GM18861 (cell line): ENCODE data around the gene ATE1.
"Not testable (repeated sequence)": the region's sequence is repeated elsewhere in the genome, so short reads cannot be mapped to it uniquely, and the experiment has no call there.

Experiments used
- ATAC-seq: cut with Tn5 transposase; IDR thresholded peaks from one replicate; pipeline ENCODE4 v1.9.1; 2021; ENCODE audit not compliant: unreplicated experiment

Gene ATE1

DNA sequence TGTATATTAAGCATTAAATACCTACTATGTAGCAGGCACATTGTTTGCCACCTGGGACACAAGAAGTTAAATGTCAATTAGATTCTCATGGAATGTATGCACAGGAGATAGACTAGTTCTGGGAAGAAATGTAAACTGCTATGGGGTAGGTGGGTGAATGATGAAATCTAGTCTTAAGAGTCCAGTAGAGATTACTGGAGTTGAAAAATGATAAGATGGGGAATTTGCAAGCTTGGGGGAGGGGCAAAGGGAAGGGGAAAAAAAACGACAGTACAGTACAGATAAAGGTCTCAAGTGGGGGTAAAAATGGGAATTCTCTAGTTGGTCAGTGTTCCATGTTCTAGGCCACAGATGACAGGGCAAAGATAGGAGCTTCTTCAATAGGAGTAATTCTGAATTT is 94.4 kb downstream of the ATE1 start:
- no peak for ATAC-seq

DNA sequence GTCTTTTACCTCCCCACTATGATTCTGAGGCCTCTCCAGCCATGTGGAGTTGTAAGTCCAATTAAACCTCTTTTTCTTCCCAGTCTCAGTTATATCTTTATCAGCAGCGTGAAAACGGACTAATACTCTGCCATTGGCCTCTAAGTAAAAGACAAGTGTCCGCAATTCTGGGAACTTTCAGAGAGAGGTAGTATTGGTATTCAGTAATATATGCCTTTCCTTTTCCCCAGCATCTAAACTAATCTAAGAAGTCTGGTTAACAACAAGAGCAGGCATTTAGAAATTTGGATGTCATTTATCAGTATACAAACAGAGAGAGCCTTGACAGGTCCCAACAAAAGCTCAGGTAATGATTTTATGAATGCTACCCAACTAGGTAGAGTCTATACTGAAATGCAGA is 95.2 kb downstream of the ATE1 start:
- ATAC-seq, result no peak

DNA sequence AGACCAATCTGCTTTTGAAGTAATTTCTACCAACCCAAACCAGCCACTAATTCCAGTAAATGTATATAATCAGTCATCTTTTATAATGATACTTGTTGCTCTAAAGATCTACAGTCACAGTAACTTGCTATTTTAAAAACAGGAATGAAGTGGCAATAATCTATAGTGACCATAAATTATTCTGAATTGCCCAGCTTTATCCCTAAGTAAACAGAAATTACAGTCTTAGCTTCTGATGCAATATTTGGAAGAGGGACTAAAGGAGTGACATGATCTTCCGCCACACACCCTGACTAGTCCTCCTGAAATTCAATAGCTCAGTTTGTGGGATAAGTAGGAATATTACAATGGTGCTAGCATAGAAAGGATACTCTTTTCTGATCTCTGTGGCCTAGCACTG is 96.1 kb downstream of the ATE1 start:
- no peak for ATAC-seq

DNA sequence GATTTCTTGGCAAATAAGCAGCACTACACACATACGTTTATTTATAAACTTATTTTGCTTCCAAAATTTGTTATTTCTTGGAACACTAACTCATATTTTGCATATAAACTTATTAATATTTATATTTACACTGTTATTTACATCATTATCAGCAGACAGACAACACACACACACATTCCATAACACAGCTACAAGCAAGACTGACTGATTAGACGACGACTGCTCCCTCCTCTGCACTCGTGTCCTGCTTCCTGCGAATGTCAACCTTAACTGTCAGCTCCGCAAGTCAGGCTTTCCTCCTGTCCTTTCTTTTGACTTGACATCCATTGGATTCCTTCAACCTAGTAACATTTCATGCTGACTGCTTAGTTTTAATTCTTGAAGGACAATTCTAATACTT is 96.6 kb downstream of the ATE1 start:
- ATAC-seq, result no peak

DNA sequence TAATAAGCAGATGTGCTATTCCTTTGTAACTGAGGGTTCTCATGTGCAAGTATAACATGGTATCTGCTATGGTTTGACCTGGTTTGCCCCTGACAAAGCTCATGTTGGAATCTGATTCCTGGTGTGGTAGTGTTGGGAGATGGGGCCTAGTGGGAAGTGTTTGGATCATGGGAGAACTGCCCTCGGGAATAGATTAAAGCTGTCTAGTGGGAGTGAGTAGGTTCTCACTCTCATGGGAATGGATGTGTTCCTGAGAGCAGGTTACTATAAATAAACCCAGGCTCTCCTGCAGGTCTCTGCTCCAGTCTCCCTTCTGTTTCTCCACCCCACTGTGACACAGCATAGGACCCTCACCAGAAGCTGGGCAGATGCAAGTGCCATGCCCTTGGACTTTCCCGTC is 97.7 kb downstream of the ATE1 start:
- no peak for ATAC-seq

DNA sequence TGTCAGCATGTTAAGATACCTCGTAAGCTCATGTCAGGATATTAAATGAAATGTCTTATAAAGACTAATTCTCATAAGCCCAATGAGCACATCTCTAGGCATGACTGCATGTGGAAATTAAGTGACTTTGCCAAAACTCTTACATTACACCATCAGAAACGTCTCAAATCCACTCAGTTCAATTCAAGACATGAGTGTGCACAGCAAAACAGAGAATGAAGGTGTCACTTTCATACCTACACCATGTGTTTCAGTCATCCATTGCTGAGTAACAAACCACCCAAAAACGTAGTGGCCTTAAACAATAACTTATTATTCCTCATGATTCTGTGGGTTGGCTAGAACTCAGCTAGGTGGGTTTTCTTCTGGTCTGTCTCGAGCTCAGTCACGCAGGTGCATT is 99.8 kb downstream of the ATE1 start:
- no peak for ATAC-seq

DNA sequence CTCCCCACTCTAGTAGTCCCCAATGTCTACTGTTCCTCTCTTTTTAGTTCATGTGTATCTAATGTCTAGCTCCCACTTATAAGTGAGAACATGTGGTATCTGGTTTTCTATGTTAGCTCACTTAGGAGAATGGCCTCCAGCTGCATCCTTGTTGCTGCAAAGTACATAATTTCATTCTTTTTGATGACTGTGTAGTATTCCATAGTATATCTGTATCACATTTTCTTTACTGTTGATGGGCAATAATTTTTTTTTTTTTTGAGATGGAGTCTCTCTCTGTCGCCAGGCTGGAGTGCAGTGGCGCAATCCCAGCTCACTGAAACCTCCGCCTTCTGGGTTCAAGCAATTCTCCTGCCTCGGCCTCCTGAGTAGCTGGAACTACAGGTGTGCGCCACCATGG is 101.1 kb downstream of the ATE1 start:
- not testable (repeated sequence) for ATAC-seq

DNA sequence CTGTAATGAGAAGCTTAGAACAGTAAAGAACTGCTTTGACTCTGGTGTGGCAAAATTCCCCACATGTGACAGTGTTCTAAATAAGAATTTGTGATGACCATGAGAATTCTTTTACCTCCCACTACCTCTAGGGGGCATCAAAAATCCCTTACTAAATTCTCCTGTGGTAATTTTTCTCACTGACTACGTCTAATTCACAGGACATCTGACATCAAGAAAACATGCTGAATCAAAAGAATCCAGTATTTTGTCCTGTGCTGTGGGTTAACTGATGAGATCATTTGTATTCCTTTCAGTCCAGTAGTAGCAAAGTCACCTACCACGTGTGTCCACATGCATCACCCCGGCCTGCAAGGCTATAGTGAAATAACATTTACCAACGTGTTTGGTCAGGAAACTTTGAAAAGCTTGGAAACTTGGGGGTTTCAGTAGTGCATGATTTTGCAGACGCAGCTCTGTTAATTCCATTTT is 103.8 kb downstream of the ATE1 start:
- peak; percentile 54 for ATAC-seq

DNA sequence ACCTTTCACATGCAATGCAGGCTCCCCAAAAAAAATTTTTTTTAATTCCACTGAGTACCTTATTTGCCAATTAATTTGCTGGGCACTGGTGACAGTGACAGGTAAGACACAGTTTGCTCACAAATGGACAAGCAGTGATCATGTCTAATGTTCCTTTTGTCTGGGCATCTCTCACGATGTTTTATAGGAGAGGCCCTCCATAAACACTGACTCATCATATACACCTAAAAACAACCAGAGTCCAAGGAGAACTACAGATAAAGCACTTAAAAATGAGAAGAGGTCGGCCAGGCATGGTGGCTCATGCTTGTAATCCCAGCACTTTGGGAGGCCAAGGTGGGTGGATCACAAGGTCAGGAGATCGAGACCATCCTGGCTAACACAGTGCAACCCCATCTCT is 105.1 kb downstream of the ATE1 start:
- ATAC-seq, result no peak

DNA sequence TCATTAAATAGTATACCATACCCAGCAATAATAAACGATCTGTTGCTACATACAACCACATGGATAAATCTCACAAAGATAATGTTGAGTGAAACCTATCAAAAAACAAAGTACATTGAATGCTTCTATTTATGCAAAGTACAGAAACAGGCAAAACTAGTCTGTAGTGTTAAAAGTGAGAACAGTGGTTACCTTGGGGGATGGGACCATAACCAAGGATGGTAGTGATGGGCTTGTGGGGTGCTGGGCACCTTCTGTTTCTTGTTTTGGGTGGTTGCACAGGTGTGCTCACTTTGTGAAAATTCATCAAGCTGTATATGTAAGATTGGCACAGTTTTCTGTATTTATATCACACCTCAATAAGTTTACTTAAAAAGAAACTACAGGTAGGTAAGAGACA is 105.7 kb downstream of the ATE1 start:
- no peak for ATAC-seq

DNA sequence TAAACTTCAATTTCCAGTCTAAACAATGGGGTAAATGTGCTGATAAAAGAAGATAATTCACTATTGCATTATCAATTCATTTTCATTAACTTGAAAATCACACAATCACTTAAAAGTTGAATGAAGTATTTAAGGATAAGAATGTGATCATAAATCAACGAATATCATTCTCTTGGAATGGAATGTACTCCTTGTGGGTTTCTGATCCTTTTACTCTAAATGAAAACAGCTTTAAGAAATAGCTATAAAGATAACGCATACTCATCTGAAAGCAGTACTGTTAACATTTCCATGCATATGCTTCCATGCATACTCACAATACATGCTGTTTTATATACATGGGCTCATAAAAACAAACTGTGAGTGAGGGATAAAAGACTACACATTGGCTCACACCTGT is 108.8 kb downstream of the ATE1 start:
- no peak for ATAC-seq

DNA sequence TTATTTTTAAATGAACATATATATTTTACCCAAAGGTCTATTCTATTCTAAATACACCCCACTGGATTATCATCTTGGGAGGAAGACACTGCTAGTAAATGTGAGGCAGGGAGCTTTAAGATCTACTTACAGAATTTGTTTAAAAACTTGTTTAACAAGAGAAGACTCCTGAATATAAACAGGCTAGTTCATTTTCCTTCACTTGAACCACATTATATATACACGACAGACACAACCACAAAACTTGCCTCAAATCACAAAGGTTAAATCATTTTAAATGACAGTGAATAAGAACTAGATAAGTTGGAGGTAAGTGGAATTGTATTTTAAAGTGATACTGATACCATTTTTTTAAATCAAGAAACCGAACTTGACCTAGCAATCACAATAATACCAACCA is 109.2 kb downstream of the ATE1 start:
- no peak for ATAC-seq

DNA sequence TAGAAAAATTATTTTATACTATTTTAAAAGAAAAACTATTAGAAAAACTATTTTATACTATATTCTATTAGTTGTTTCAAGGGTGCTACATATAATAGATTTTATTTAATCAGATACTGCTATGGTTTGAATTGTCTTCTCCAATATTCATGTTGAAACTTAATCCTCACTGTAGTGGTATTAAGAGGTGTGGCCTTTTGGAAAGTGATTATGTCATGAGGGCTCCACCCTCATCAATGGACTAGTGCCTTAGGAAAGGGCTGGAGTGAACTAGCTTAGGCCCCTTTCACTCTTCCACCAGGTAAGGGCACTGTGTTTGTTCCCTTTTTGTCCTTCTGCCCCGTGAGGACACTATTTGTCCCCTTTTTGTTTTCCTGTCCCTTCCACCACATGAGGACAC is 111.6 kb downstream of the ATE1 start:
- no peak for ATAC-seq

DNA sequence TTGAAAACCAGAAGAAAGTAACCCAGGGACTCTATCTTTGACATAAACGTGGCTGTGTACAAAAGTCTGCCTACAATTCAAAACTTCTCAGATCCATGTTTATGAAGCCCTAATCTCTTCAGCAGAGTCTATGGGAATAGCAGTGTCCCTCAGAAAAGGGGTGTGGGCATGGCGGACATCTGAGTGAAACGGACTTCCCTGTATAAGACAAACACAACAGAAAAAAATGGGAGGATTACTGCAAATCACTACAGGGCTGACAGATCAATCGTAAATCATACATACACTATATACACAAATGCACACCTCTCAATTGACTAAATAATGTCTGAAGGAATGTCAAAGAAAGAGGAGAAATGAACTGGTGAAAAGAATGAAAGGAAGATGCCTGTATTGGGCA is 114.0 kb downstream of the ATE1 start:
- ATAC-seq, result no peak

DNA sequence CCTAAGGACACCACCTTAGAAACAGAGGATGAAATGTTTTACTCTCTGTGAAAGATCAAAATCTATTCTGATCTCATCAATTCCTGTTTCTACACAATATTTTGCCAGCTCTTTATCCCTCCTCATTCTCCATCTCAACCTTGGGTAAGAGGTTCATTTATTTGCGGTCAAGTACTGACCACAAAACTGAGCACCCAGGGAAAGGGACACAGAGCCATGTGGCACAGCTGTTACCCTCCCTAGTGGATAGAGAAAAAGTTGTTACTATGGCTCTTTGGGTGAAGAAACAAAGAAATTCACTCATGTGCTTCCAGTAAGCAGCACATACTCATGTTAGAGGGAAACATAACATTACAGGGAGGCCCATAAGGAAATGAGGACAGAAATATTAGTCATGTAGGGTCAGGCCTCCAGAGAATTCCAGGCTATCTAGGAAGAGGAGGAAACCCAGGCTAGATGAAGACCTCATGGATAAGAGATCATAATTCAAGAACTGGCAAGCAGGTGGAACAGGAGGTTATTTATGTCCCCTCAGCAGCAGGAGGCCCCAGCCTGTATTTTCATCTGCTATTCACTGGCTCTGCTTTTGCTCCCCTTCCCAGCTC is 114.5 kb downstream of the ATE1 start:
- ATAC-seq, result no peak

DNA sequence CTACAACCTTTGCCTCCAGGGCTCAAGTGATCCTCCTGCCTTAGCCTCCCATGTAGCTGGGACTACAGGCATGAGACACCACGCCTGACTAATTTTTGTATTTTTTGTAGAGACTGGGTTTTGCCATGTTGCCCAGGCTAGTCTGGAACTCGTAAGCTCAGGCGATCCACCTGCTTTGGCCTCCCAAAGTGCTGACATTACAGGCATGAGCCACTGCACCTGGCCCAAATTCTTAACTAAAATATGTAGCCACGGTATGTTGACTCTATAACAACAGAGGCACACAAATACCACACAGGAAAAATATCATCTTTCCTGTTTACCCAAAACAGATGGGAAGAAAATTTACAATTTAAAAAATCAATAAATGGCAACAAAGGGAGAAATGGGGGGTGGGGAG is 115.8 kb downstream of the ATE1 start:
- ATAC-seq, result no peak

DNA sequence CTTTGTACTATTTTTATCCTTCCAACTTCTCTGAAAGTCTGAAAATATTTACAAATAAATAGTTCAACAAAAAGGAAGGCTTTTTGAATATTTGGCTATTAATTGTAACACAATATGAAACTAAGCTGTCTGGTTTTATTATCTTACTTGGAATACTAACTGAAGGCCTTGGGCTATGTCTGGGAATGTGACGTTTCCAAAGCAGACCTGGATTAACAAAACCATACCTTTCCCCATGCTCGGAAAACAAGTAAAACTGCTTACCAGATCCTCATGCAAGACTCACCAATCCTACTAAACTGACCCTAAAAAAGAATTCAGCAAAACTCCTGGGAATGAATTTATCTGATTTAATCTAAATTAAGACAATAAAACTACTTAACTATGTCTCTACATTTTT is 116.4 kb downstream of the ATE1 start:
- no peak for ATAC-seq

DNA sequence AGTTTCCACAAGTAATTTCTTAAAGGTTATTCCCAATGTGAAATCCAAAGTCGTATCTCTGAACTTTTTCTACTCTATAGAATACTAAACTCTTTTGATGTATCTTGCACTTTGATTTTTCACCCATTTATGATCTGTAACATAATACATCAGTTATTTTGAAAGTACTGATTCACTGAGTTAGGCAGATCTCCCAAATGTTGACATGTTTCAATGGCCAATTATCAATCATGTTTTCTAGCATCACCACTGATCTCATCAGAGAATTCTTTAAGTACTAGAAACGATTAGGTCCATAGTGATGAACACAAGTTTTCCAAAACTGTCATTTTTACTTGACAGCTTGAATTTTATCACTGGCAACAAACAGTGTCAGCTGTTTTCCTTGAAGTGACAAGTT is 119.0 kb downstream of the ATE1 start:
- no peak for ATAC-seq

DNA sequence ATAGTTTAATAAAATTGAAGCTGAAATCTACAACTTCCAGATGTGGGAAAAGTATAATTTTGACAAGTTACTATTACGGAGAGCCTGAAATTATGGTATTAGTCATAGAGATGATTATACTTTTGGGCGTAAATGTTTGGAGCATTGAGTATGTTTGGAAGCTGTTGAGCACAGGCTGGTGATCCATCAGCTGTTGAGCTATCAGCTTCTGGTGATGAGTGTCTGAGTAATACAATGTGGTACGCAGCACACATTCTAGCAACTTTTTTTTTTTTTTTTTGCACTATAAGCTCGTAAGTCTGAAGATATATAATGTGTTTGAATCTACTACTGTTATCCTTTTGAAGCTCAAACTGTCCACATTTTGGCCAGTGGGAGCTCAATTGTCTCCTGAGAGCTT is 123.4 kb downstream of the ATE1 start:
- no peak for ATAC-seq

DNA sequence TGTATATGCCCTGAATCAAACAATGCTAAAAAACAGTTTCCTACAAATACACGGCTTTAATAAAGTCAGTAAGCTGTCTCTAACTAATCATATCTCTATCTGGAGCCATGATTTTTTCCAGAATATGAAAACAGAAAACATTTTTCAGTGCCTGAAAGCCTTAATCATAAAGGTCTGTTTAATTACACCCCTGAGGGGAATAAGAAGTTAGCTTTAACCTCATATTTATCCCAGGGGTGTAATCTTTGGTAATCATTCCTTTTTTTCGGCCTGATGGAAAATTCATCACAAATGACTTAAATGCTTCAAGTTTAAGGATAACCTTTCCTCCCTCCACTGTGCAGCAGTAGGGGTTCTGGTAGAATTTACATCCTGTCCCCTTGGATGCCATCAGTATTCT is 124.2 kb downstream of the ATE1 start:
- ATAC-seq, result no peak

DNA sequence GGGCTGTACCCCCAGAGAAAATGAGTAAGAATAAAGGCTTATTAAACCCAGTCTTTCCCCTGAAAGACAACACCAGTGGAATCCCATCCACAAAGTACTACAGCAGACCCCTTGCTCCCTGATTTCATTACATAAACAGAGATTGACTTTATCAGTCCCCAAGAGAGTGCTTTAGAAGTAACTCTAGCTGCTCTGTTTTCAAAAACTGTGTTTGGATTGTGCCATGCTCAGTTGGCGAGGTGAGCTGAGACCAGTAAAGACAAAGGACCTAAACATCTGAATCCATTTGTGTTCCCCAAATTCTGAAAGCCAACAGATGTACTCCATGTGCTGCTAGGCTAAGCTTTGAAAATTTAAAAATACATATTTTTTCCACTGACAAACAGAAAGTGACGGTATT is 127.0 kb downstream of the ATE1 start:
- no peak for ATAC-seq

DNA sequence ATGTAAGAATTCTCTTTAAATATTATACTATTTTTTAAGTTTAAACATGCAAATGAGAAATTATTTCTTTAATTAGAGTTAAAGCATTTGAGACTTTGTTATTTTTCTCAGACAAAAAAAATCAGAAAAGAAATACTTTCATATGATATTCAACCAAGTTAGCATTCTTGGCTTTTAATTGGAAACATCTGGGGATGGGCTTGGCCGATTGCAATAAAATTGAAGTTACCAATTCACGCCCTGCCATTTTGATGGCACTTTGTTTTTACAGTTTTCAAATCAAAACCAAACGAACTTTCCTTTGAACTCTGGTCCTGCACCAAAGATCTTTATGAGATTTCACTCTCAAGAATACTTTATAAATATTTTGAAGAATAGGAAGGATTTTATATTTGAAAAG is 127.7 kb downstream of the ATE1 start:
- no peak for ATAC-seq

DNA sequence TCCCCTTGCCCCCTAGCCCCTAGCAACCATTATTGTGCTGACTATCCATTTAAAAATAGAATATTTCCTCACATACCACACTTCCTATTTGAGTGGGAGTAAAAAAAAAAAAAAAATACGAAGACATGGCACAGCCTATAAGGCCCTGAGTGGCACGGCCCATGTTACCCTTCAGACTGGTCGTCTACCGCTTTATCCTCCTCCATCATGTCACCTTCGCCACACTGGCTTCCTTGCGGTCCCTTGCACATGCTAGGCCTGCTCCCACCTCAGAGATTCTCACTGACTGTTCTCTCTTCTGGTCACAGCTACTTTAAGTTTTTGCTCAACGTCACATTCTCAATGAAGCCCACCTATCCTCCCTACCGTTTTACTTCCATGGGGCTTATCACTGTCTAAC is 130.3 kb downstream of the ATE1 start:
- no peak for ATAC-seq

DNA sequence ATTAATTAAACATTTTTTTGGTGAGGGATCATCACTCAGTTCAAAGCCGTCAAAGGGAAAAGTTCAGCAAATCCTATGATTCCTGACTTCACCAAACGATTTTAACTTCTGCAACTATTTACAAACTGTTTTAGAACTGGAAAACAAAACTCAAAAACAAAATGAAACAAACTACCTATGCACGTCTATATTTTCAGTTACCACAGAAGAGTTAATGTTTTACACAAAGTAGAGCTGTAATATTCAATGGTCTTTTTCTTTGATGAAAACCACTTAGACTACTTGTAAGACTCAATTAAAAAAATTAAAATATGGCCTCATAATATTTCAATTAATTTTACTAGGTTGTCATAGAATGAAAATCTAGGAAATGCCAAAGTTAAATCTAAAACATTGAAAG is 131.5 kb downstream of the ATE1 start:
- ATAC-seq, result peak; percentile 85
